Ramos (cell line): ENCODE results near the gene LUC7L.
"Not testable (repeated sequence)": the region's sequence is repeated elsewhere in the genome, so short reads cannot be mapped to it uniquely, and the experiment has no call there.

Experiments
- in situ Hi-C: fragments of 300-500 bp; cut with MboI; formaldehyde crosslinking; loops from one replicate; pipeline ENCODE4 v1.14.3; 2022; ENCODE audit warnings: low sequenced_read_pairs; ENCODE audit not compliant: unreplicated experiment

LUC7L gene

GRCh38 chr16:264440-264951 is 35.2 kb upstream of the LUC7L start:
- in situ Hi-C loops = no loop called here

- in situ Hi-C loops = no loop called here
Measured at GRCh38 chr16:263944-264343, 34.7 kb upstream of the LUC7L start.

GRCh38 chr16:263182-263774 is 34.0 kb upstream of the LUC7L start:
- in situ Hi-C loops = no loop called here

GRCh38 chr16:262121-262745 is 33.0 kb upstream of the LUC7L start:
- in situ Hi-C loops = no loop called here

- in situ Hi-C loops = no loop called here
Measured at GRCh38 chr16:261031-261691, 31.9 kb upstream of the LUC7L start.

GRCh38 chr16:260326-260725 is 31.1 kb upstream of the LUC7L start:
- in situ Hi-C loops = no loop called here

- in situ Hi-C loops = no loop called here
Measured at GRCh38 chr16:259814-260253, 30.6 kb upstream of the LUC7L start.

DNA sequence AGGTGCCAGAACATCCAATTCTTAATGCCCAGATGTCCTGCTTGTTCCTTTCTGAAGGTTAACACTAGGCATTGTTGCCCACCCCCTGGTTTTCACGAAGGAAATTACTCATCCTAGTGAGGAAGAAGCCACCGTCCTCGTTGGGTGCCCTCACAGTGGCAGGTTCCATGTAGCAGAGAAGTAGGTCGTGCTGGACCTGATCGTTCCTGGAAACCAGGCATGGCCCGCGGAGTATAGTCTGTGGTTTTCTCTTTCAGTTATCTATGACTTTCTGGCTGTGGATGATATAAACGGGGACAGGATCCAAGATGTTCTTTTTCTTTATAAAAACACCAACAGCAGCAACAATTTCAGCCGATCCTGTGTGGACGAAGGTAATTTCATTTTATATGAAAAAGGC is 30.0 kb upstream of the LUC7L start:
- in situ Hi-C loops = no loop called here

DNA sequence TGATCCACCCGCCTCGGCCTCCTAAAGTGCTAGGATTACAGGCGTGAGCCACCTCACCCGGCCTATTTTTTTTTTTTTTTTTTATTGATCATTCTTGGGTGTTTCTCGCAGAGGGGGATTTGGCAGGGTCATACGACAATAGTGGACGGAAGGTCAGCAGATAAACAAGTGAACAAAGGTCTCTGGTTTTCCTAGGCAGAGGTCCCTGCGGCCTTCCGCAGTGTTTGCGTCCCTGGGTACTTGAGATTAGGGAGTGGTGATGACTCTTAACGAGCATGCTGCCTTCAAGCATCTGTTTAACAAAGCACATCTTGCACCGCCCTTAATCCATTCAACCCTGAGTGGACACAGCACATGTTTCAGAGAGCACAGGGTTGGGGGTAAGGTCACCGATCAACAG is 28.8 kb upstream of the LUC7L start:
- in situ Hi-C loops = not testable (repeated sequence)

DNA sequence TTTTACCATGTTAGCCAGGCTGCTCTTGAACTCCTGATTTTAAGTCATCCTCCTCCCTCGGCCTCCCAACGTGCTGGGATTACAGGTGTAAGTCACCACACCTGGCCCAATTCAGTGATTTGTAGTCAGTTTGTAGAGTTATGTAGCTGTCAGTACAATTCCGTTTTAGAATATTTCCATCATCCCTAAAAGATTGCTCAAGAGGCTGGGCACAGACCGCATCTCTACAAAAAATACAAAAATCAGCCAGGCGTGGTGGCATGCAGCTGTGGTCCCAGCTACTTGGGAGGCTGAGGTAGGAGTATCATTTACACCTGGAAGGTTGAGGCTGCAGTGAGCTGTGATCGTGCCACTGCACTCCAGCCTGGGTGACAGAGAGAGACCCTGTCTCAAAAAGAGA is 25.9 kb upstream of the LUC7L start:
- in situ Hi-C loops = no loop called here

- in situ Hi-C loops = no loop called here
Measured at GRCh38 chr16:254461-254860, 25.2 kb upstream of the LUC7L start.

- in situ Hi-C loops = no loop called here
Measured at GRCh38 chr16:253833-254232, 24.6 kb upstream of the LUC7L start.

- in situ Hi-C loops = no loop called here
Measured at GRCh38 chr16:252366-253337, 23.4 kb upstream of the LUC7L start.

- in situ Hi-C loops = no loop called here
Measured at GRCh38 chr16:249431-249830, 20.2 kb upstream of the LUC7L start.

DNA sequence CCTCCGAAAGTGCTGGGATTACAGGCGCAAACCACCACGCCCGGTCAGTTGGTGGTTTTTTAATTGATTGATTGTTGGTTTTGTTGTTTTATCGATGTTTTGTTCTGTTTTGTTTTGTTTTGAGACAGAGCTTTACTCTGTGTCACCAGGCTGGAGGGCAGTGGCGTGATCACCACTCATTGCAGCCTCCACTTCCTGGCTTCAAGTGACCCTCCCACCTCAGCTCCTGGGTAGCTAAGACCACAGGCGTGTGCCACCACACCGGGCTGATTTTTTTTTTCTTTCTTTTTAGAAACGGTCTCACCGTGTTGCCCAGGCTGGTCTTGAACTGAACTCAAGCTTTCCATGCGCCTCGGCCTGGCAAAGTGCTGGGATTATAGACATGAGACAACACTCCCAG is 17.8 kb upstream of the LUC7L start:
- in situ Hi-C loops = no loop called here

GRCh38 chr16:245105-245504 is 15.9 kb upstream of the LUC7L start:
- in situ Hi-C loops = no loop called here

DNA sequence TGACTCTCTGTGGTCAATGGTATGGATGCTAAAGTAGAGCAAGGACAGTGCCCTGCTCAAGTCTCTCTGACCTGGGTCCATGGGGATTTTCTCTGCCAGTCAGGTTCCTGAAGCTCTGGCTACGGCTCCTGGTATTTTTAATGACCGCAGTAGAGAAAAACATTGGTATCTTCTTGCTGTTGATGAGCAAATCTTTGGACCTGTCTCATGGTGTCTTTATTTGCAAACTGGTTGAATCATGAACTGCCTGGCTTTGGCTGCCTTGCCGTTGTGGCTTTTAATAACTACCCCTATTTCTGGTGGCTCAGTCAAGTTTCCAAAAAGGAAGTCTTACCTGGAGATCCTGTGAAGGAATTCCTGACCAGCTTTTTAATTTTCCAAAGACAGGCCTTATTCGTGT is 14.1 kb upstream of the LUC7L start:
- in situ Hi-C loops = no loop called here

DNA sequence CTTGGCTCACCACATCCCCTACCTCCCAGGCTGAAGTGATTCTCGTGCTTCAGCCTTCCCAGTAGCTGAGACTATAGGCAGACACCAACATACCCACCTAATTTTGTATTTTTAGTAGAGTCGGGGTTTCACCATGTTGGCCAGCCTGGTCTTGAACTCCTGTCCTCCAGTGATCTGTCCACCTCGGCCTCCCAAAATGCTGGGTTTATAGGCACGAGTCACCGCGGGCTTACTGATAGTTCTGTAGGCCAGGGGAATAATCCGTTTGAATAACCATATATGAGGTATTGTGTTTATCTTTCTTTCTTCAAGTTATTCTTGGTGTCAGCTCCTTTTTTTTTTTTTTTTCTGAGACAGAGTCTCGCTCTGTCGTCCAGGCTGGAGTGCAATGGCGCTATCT is 13.0 kb upstream of the LUC7L start:
- in situ Hi-C loops = no loop called here

DNA sequence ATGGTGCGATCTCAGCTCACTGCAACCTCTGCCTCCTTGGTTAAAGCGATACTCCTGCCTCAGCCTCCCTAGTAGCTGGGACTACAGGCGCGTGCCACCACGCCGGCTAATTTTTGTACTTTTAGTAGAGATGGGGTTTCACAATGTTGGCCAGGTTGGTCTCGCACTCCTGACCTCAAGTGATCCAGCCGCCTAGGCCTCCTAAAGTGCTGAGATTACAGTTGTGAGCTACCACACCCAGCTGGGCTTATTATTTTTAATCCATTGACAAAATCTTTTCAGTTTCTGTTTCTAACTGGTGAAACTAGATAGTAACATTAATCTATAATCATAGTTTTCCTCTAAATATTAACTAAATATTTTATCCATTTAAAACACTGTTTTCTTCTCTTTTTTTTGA is 11.3 kb upstream of the LUC7L start:
- in situ Hi-C loops = no loop called here

- in situ Hi-C loops = no loop called here
Measured at GRCh38 chr16:239948-240277, 10.7 kb upstream of the LUC7L start.
